Calu3 (cell line): ENCODE measurements around the gene HIKESHI. TPM values are rescaled to one million over a fixed set of nuclear protein-coding genes. Genes with fewer than 3 reads are reported as not detected.

Experiments
- BruUV-seq: library from RNA; stranded (reverse); fragments of 400-500 nt; replicated peaks from 2 replicates; lab custom pipeline; 2021; lab: Mats Ljungman, UMichigan
- CTCF ChIA-PET: fragments of 300-600 bp; sonication (Branson Sonifier 250); formaldehyde crosslinking; loops from one replicate; lab custom pipeline; 2022; ENCODE audit warnings: antibody characterized with exemption; lab: Charles Lee
- DNase-seq: peaks from one replicate; pipeline ENCODE4 v3.0.0; 2022
- H3K27ac Mint-ChIP-seq: one replicate; pipeline ENCODE4 v1.8.0; 2022; ENCODE audit warnings: mixed read lengths; ENCODE audit not compliant: unreplicated experiment
- H3K27me3 Mint-ChIP-seq: one replicate; pipeline ENCODE4 v1.8.0; 2022; ENCODE audit warnings: mixed read lengths; ENCODE audit not compliant: unreplicated experiment
- H3K36me3 Mint-ChIP-seq: one replicate; pipeline ENCODE4 v1.8.0; 2022; ENCODE audit warnings: mild to moderate bottlenecking, moderate library complexity, mixed read lengths; ENCODE audit not compliant: insufficient read depth, unreplicated experiment
- H3K4me1 Mint-ChIP-seq: one replicate; pipeline ENCODE4 v1.8.0; 2022; ENCODE audit warnings: mild to moderate bottlenecking, low read depth, mixed read lengths; ENCODE audit not compliant: unreplicated experiment
- H3K4me3 Mint-ChIP-seq: one replicate; pipeline ENCODE4 v1.8.0; 2022; ENCODE audit warnings: mild to moderate bottlenecking, low read depth, moderate library complexity, mixed read lengths; ENCODE audit not compliant: unreplicated experiment
- H3K9me3 Mint-ChIP-seq: one replicate; pipeline ENCODE4 v1.8.0; 2022; ENCODE audit warnings: low read depth, mixed read lengths; ENCODE audit not compliant: unreplicated experiment
- intact Hi-C: fragments of 100-400 bp; cut with micrococcal nuclease; formaldehyde crosslinking; loops from one replicate; pipeline ENCODE4 v1.10.0; 2022; ENCODE audit not compliant: unreplicated experiment
- total RNA-seq: library from RNA; stranded (reverse); gene quantifications from 2 replicates; pipeline ENCODE4 v1.2.3, GENCODE V29; 2022
- TF ChIP-seq, protein P1 (sequence below): fragments of 200-600 bp; IDR thresholded peaks from one replicate; pipeline ENCODE4 v1.8.0; 2022; ENCODE audit warnings: antibody characterized with exemption; ENCODE audit not compliant: unreplicated experiment

HIKESHI gene
- total RNA-seq, 1 experiment from 2014 or later = 22.9 TPM

DNA sequence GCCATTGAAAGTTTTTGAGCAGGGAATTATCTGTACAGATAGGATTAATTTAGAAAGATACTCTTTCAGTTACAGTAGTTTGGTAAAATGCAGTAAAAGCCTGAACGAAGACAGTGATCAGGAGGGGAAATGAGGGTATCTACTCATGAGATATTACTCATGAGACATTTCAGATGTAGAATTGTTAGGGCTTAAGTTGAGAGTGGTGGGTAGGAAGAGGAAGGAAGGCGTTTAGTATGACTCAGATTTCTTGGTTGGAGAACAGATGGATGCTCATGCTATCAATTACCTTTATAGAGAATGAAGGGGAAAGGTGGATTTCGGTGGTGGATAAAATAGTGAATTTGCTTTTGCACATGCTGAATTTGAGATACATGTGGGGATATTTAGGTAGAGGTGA, 88.4 kb downstream of the HIKESHI start:
- no peaks in the 10 kb centered on the region for H3K36me3 Mint-ChIP-seq
- H3K9me3 Mint-ChIP-seq = no peaks in the 10 kb centered on the region
- peaks cover 9% of the 10 kb centered on the region for H3K4me1 Mint-ChIP-seq
- no peaks in the 10 kb centered on the region for H3K27me3 Mint-ChIP-seq
- TF ChIP-seq, protein P1, sequence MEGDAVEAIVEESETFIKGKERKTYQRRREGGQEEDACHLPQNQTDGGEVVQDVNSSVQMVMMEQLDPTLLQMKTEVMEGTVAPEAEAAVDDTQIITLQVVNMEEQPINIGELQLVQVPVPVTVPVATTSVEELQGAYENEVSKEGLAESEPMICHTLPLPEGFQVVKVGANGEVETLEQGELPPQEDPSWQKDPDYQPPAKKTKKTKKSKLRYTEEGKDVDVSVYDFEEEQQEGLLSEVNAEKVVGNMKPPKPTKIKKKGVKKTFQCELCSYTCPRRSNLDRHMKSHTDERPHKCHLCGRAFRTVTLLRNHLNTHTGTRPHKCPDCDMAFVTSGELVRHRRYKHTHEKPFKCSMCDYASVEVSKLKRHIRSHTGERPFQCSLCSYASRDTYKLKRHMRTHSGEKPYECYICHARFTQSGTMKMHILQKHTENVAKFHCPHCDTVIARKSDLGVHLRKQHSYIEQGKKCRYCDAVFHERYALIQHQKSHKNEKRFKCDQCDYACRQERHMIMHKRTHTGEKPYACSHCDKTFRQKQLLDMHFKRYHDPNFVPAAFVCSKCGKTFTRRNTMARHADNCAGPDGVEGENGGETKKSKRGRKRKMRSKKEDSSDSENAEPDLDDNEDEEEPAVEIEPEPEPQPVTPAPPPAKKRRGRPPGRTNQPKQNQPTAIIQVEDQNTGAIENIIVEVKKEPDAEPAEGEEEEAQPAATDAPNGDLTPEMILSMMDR = no peak
- no peak for DNase-seq
- no peak overlapping the region for H3K27ac Mint-ChIP-seq
- no TSS peak for BruUV-seq
- intact Hi-C loops = no loop called here
- H3K4me3 Mint-ChIP-seq = no peak overlapping the region
- CTCF ChIA-PET = no interaction called here

DNA sequence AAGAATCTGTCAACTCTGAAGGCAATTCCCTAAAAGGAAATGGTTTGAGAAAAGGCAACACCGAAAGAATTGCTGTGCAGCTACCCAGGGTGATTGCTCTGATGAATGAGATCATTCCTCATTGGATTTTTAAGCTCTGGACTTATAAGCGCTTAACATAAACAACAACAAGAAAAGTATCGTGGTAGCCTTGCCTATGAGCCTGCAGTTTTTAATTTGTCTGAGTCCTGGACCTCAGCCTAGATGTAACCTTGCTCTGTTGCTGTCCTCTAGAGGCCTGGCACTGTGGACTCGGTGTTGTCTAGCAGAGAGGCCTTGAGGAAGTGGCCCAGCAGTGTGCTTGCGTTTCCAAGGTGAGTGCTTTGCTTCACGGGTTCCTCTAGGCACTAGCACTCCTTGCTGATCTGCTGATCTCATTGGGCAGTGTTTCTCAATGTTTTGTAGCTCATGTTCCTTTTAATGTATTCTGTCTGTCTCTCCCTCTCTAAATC, 93.1 kb downstream of the HIKESHI start:
- Mint-ChIP-seq H3K4me1 (no peaks in the 10 kb centered on the region), H3K27ac (no peak overlapping the region), H3K9me3 (no peaks in the 10 kb centered on the region), H3K36me3 (no peaks in the 10 kb centered on the region), H3K27me3 (no peaks in the 10 kb centered on the region), H3K4me3 (no peak overlapping the region)
- no TSS peak for BruUV-seq
- TF ChIP-seq, protein P1 = no peak
- no peak for DNase-seq
- intact Hi-C loops = no loop called here
- CTCF ChIA-PET = no interaction called here

Other genes with a start within 250 kb of the HIKESHI start
- gene PICALM, start 233.2 kb upstream of the HIKESHI start, total RNA-seq = 116 and 124 TPM in 2 replicates
- 24.2 and 24.4 TPM in 2 replicates for gene EED, start 57.5 kb upstream of the HIKESHI start, total RNA-seq
- 0.33 TPM in 1 of 2 replicates, not detected in the other for gene CCDC81, start 72.6 kb downstream of the HIKESHI start, total RNA-seq